ENCODE data around the gene GNAZ. TPM values are rescaled to one million over a fixed set of nuclear protein-coding genes. Genes with fewer than 3 reads are reported as not detected.

Gene GNAZ
- total and polyA plus RNA-seq, 2 of the 8 experiments (the other 6 are each of a cell fraction or from before 2014, with no cell fraction given): 6.6 to 9.6 TPM

DNA sequence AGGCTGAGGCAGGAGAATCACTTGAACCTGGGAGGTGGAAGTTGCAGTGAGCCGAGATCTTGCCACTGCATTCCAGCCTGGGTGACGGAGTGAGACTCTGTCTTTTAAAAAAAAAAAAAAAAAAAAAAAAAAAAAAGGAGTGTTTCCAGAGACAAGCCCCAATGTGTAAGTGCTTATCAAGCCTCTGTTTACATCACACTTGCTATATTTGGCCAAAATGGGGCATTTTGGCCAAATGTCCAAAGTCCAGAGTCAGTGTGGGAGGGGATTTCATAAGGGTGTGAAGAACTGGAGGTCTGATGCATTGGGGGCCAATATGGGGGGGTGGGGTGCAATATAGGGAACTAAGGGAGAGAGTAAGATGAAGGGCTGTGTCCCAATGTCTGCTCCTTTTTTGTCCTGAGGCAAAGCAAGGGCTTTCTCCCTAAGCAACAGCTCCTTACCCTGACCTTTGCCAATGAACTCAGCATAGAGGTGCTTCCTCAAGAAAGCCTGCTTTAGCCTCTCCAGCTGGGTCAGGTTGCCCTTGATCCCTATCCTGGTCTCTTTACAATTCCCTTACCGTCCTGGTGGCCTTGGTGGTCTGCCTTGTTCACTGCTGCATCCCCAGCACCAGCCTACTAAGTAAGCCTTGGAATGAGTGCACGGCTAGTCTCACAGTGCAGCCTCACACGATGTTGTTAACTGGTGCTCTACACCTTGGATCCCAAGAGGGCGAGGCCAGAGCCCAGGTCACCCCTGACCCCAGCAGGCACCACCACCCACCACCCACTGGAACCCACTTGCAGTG lies 95.9 kb downstream of the GNAZ start:
- Histone ChIP-seq H2BK5ac (ENCODE audit: low read depth, low read length) (no peak overlapping the region), H2BK15ac (ENCODE audit: low read length) (no peak overlapping the region), H2BK12ac (ENCODE audit: low read depth, low read length) (peak overlapping the region; percentile 27; the same call in 1 of the 2 replicates), H3K4me1 (replicated peaks in 1 of 4; ENCODE audit: control insufficient read depth in 3 of 4, insufficient read depth in 4 of 4, low read length in 3 of 4) (peaks cover 0 to 8% (median 7%) of the 10 kb centered on the region in 4 experiments; a peak in 5 of 7 replicates), H3K79me2 (ENCODE audit: control insufficient read depth in 1 of 2, insufficient read depth in 2 of 2, low read length in 2 of 2) (no peaks in the 10 kb centered on the region), H3K56ac (replicated peaks; ENCODE audit: insufficient read length, low read depth, low read length) (no peak overlapping the region), H4K20me1 (replicated peaks in 1 of 2; ENCODE audit: control insufficient read depth in 1 of 2, insufficient read depth in 2 of 2, low read length in 2 of 2) (peaks cover 0 to 1% of the 10 kb centered on the region in 2 experiments), H3K4me2 (ENCODE audit: insufficient read depth in 1 of 2, low read depth in 2 of 2, low read length in 2 of 2) (no peak overlapping the region), H3K14ac (ENCODE audit: insufficient read length) (no peak overlapping the region), H3K36me3 (ENCODE audit: control insufficient read depth in 2 of 4, insufficient read depth in 4 of 4, low read length in 3 of 4) (no peaks in the 10 kb centered on the region), H4K8ac (ENCODE audit: extremely low read depth, insufficient read depth, low read length) (no peak overlapping the region), H3K79me1 (ENCODE audit: low read depth, low read length) (no peaks in the 10 kb centered on the region), H3K4ac (replicated peaks; ENCODE audit: insufficient read length, low read depth, low read length) (no peak overlapping the region), H3K18ac (ENCODE audit: extremely low read depth, low read length) (no peak overlapping the region), H3K27ac (ENCODE audit: low read depth, low read length) (no peak overlapping the region), H3K27me3 (replicated peaks in 1 of 4; ENCODE audit: control insufficient read depth in 3 of 4, extremely low read depth in 1 of 4, insufficient read depth in 3 of 4, low read length in 3 of 4) (no peaks in the 10 kb centered on the region), H3K9me3 (ENCODE audit: insufficient read depth in 2 of 2, low read depth in 1 of 2, low read length in 1 of 2) (no peaks in the 10 kb centered on the region), H2BK120ac (replicated peaks; ENCODE audit: low read depth, low read length) (no peak overlapping the region), H2AK5ac (ENCODE audit: low read depth, low read length) (no peak overlapping the region), H3K23ac (ENCODE audit: insufficient read length) (no peak overlapping the region), H3K23me2 (ENCODE audit: low read depth, low read length) (0 out of 2 replicates have a peak, but pooled peaks cover 2% of the 10 kb centered on the region), H4K5ac (ENCODE audit: insufficient read length, low read depth, low read length) (no peak overlapping the region), H3K9ac (replicated peaks in 1 of 4; ENCODE audit: extremely low read depth in 1 of 4, low read depth in 3 of 4, low read length in 3 of 4) (no peak overlapping the region; a peak in 1 of 7 replicates), H3K4me3 (ENCODE audit: extremely low read depth in 1 of 4, insufficient read depth in 2 of 4, low read depth in 3 of 4, low read length in 4 of 4) (no peak overlapping the region), H2AFZ (ENCODE audit: low read length) (no peak overlapping the region), H4K91ac (replicated peaks; ENCODE audit: insufficient read length, low read length) (no peak overlapping the region), H2BK20ac (ENCODE audit: low read length) (0 out of 2 replicates have a peak overlapping the region, but pooled peaks have one; percentile 48)
- ChIA-PET POLR2A (ENCODE audit: partially characterized antibody) (interaction anchor here (0.6 kb wide), 1 partner anchor 78 kb away, joined by 3 read pairs; no protein-coding TSS in a partner anchor), CTCF (ENCODE audit: partially characterized antibody) (interaction anchor here (0.9 to 4.6 kb wide), 5 partner anchors 10 to 116 kb away, joined by 3 to 21 read pairs (median 4); no protein-coding TSS in a partner anchor)
- no peak for DNase-seq (ENCODE audit: low read depth in 1 of 2, low spot score in 2 of 2)
- WGBS, 2 experiments (ENCODE audit: extremely low coverage in 1 of 2, insufficient coverage in 1 of 2, insufficient read length in 1 of 2, insufficient replicate concordance in 2 of 2, low coverage in 1 of 2, low lambda C conversion rate in 2 of 2, missing lambda C conversion rate in 1 of 2): 90% methylated on average over 4 of the region's 6 CpGs; no CpG with 5 or more reads in 1 of the 2 experiments
- no peak for FAIRE-seq
- TF ChIP-seq NRF1 (IDR thresholded peaks at IDR 0.05; ENCODE audit: low read depth, low read length) (no peak), SIN3A (conservative IDR thresholded peaks at IDR 0.05 in 1 of 2, IDR thresholded peaks at IDR 0.05 in 1 of 2; ENCODE audit: low read depth in 1 of 2, low read length in 2 of 2) (no peak), BRCA1 (IDR thresholded peaks at IDR 0.05; ENCODE audit: low read depth, low read length) (no peak), POU5F1 (IDR thresholded peaks at IDR 0.05; ENCODE audit: low read depth, low read length) (no peak), CTBP2 (IDR thresholded peaks at IDR 0.05; ENCODE audit: borderline replicate concordance, insufficient read depth, insufficient read length, low read length) (no peak), TEAD4 (IDR thresholded peaks at IDR 0.05; ENCODE audit: low read depth, low read length) (no peak), EZH2 (IDR thresholded peaks at IDR 0.05; ENCODE audit: low read depth, low read length, severe bottlenecking) (no peak), GTF2F1 (IDR thresholded peaks at IDR 0.05; ENCODE audit: borderline replicate concordance, low read depth, low read length) (no peak), TBP (IDR thresholded peaks at IDR 0.05; ENCODE audit: low read depth, low read length) (no peak), GABPA (IDR thresholded peaks at IDR 0.05; ENCODE audit: borderline replicate concordance, insufficient read depth, low read length) (no peak), HDAC6 (IDR thresholded peaks at IDR 0.05; ENCODE audit: low read depth, low read length) (no peak), BACH1 (IDR thresholded peaks at IDR 0.05; ENCODE audit: low read length) (no peak)
